Keratinocyte (primary cell): ENCODE data around the gene MAP1LC3C. TPM values are rescaled to one million over a fixed set of nuclear protein-coding genes. Genes with fewer than 3 reads are reported as not detected.

Experiments
- DNase-seq: peaks from one replicate; pipeline ENCODE4 v3.0.0-alpha.2; 2011; ENCODE audit warnings: low read depth, missing footprints, low spot score
- FAIRE-seq: peaks from 2 replicates; lab custom pipeline; 2011; peaks lifted over from hg19 to GRCh38; lab: Jason Lieb, UNC
- H2AFZ ChIP-seq: 2 replicates; pipeline ENCODE4 v1.6.0; 2012; ENCODE audit warnings: low read length, control low read depth, inconsistent platforms; ENCODE audit not compliant: control insufficient read depth
- H3K27ac ChIP-seq: 2 replicates; pipeline ENCODE4 v1.5.1; 2011; ENCODE audit warnings: low read length; ENCODE audit not compliant: control insufficient read depth, insufficient read depth
- H3K27me3 ChIP-seq: 3 replicates; pipeline ENCODE4 v1.6.0; 2011; ENCODE audit warnings: low read length; ENCODE audit not compliant: control insufficient read depth, insufficient read depth; ENCODE audit errors: extremely low read depth
- H3K36me3 ChIP-seq, 2 experiments: 2 replicates in 1 of 2; 3 replicates in 1 of 2; pipeline ENCODE4 v1.5.1; 2011; ENCODE audit warnings: low read length in 2 of 2, mild to moderate bottlenecking in 1 of 2; ENCODE audit not compliant: control insufficient read depth in 2 of 2, insufficient read depth in 2 of 2; ENCODE audit errors: extremely low read depth in 1 of 2
- H3K4me1 ChIP-seq: 3 replicates; pipeline ENCODE4 v1.5.1; 2011; ENCODE audit warnings: low read length; ENCODE audit not compliant: control insufficient read depth, insufficient read depth; ENCODE audit errors: extremely low read depth
- H3K4me2 ChIP-seq: 3 replicates; pipeline ENCODE4 v1.6.0; 2011; ENCODE audit warnings: low read depth, low read length; ENCODE audit not compliant: control insufficient read depth, insufficient read depth; ENCODE audit errors: extremely low read depth
- H3K4me3 ChIP-seq, 3 experiments: fragments of 200-600 bp in 1 of 3; sonication (generic) in 1 of 3; 2 replicates in 2 of 3; 3 replicates in 1 of 3; pipeline ENCODE4 v1.5.1; 2011 to 2016; ENCODE audit warnings: low read length in 3 of 3, mild to moderate bottlenecking in 3 of 3, control low read depth in 2 of 3, inconsistent platforms in 1 of 3, low read depth in 1 of 3, mixed read lengths in 1 of 3, mixed run types in 1 of 3, moderate library complexity in 1 of 3; ENCODE audit not compliant: control insufficient read depth in 2 of 3, insufficient read depth in 2 of 3; ENCODE audit errors: extremely low read depth in 1 of 3
- H3K79me2 ChIP-seq: 2 replicates; pipeline ENCODE4 v1.6.0; 2012; ENCODE audit warnings: low read length; ENCODE audit not compliant: control insufficient read depth, insufficient read depth
- H3K9ac ChIP-seq: 3 replicates; pipeline ENCODE4 v1.6.0; 2011; ENCODE audit warnings: low read length; ENCODE audit not compliant: control insufficient read depth, insufficient read depth; ENCODE audit errors: extremely low read depth
- H3K9me1 ChIP-seq: 3 replicates; pipeline ENCODE4 v1.6.0; 2011; ENCODE audit warnings: low read length; ENCODE audit not compliant: control insufficient read depth, insufficient read depth; ENCODE audit errors: extremely low read depth
- H3K9me3 ChIP-seq: 2 replicates; pipeline ENCODE4 v1.5.1; 2012; ENCODE audit warnings: low read depth, low read length; ENCODE audit not compliant: control insufficient read depth
- H4K20me1 ChIP-seq: 3 replicates; pipeline ENCODE4 v1.6.0; 2011; ENCODE audit warnings: low read length; ENCODE audit not compliant: control insufficient read depth, insufficient read depth; ENCODE audit errors: extremely low read depth
- EZH2 ChIP-seq: IDR thresholded peaks from one replicate; pipeline ENCODE4 v1.6.1; 2012; ENCODE audit warnings: inconsistent platforms, mild to moderate bottlenecking, low read length, moderate library complexity
- dilution Hi-C: fragments of 300-500 bp; cut with MboI; formaldehyde crosslinking; loops from one replicate; pipeline ENCODE4 v1.7.0; 2020; ENCODE audit warnings: low sequenced_read_pairs; ENCODE audit not compliant: extremely low pct_ligation_motif_present
- polyA plus RNA-seq, 5 experiments: library from polyadenylated mRNA; depleted of rRNA in 3 of 5; stranded (reverse) in 3 of 5; stranded (forward) in 1 of 5; unstranded in 1 of 5; fragments of >200 nt; gene quantifications; 1 replicate in 1 of 5; 2 replicates in 3 of 5; 3 replicates in 1 of 5; pipeline versions ENCODE4 v1.2.1 to v1.2.3, GENCODE V29; 2011 to 2012; ENCODE audit warnings: missing spikeins in 2 of 5, low read depth in 1 of 5, low replicate concordance in 1 of 5
- TF ChIP-seq, protein P1 (sequence below), 3 experiments: IDR thresholded peaks in 1 of 3; conservative IDR thresholded peaks in 1 of 3; optimal IDR thresholded peaks in 1 of 3; 2 replicates in 2 of 3; 3 replicates in 1 of 3; pipeline versions ENCODE3 to v1.5.1; 2011; ENCODE audit warnings: low read length in 3 of 3, mild to moderate bottlenecking in 3 of 3, moderate library complexity in 2 of 3, control low read depth in 1 of 3, inconsistent platforms in 1 of 3; ENCODE audit not compliant: insufficient read depth in 2 of 3; ENCODE audit errors: extremely low read depth in 1 of 3

The MAP1LC3C gene
- polyA plus RNA-seq, 1 donor (not counting 4 experiments of a cell fraction or from before 2014, with no cell fraction given): not detected

DNA sequence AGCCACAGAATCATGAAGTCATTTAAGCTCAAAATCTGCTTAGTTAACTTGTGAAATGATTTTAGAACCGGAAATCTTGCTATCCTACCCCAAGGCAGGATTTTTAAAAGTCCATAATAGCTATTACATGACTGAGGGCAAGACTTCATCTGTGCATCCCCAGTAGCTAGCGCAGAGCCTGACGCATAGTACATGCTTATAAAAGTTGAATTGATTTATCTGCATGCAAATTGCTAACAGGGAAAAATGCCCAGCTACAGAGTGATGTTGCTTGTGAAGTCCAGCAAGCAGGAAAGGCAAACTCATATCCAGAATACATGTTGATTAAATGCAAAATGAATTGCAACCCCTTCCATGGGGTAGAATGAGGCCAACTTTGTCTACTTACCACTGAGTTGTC lies 8.1 kb upstream of the MAP1LC3C start:
- no peaks in the 10 kb centered on the region for H3K27me3 ChIP-seq
- H3K9me3 ChIP-seq: no peaks in the 10 kb centered on the region
- no peak overlapping the region for H2AFZ ChIP-seq
- dilution Hi-C loops: no loop called here
- no peaks in the 10 kb centered on the region for H3K9me1 ChIP-seq
- TF ChIP-seq, protein P1, sequence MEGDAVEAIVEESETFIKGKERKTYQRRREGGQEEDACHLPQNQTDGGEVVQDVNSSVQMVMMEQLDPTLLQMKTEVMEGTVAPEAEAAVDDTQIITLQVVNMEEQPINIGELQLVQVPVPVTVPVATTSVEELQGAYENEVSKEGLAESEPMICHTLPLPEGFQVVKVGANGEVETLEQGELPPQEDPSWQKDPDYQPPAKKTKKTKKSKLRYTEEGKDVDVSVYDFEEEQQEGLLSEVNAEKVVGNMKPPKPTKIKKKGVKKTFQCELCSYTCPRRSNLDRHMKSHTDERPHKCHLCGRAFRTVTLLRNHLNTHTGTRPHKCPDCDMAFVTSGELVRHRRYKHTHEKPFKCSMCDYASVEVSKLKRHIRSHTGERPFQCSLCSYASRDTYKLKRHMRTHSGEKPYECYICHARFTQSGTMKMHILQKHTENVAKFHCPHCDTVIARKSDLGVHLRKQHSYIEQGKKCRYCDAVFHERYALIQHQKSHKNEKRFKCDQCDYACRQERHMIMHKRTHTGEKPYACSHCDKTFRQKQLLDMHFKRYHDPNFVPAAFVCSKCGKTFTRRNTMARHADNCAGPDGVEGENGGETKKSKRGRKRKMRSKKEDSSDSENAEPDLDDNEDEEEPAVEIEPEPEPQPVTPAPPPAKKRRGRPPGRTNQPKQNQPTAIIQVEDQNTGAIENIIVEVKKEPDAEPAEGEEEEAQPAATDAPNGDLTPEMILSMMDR (optimal IDR thresholded peaks at IDR 0.05 in 1 of 3, IDR thresholded peaks at IDR 0.05 in 1 of 3, conservative IDR thresholded peaks at IDR 0.05 in 1 of 3; ENCODE audit: extremely low read depth in 1 of 3, insufficient read depth in 2 of 3, low read length in 3 of 3): no peak
- TF ChIP-seq EZH2: no peak
- no peak overlapping the region for H3K4me2 ChIP-seq
- no peaks in the 10 kb centered on the region for H3K36me3 ChIP-seq
- no peaks in the 10 kb centered on the region for H4K20me1 ChIP-seq
- no peak overlapping the region for H3K27ac ChIP-seq
- H3K4me3 ChIP-seq: no peak overlapping the region
- no peak for DNase-seq
- H3K79me2 ChIP-seq: no peaks in the 10 kb centered on the region
- FAIRE-seq: no peak
- no peak overlapping the region for H3K9ac ChIP-seq
- no peaks in the 10 kb centered on the region for H3K4me1 ChIP-seq

DNA sequence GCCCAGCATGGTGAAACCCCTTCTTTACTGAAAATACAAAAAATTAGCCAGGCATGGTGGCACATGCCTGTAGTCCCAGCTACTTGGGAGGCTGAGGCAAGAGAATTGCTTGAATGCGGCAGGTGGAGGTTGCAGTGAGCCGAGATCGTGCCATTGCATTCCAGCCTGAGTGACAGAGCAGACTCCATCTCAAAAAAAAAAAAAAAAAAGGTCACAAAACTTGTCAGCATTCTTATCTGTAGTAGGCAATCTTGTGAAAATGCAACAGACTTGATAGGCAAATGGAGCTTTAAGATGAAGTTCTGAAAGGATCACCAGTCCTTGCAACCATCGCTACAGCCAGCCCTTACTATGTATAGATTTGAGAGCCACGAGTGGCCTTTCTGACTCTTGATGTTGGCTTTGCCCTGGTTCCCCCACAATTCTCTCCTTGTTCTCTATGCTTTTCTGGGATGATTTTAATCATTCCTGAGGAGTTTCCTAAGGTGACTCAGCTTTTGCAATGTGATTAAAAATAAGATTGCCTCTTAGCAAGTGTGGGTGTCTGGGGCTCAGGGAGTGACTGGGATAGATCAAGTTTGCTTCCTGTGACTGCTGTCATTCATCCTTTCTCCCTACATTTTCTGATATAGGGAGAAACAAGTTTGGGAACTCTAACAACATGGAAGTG lies 7.1 kb upstream of the MAP1LC3C start:
- H3K9me1 ChIP-seq: no peaks in the 10 kb centered on the region
- no peak overlapping the region for H3K4me2 ChIP-seq
- no peaks in the 10 kb centered on the region for H3K79me2 ChIP-seq
- H2AFZ ChIP-seq: no peak overlapping the region
- no peak overlapping the region for H3K27ac ChIP-seq
- no peaks in the 10 kb centered on the region for H4K20me1 ChIP-seq
- TF ChIP-seq, protein P1 (optimal IDR thresholded peaks at IDR 0.05 in 1 of 3, IDR thresholded peaks at IDR 0.05 in 1 of 3, conservative IDR thresholded peaks at IDR 0.05 in 1 of 3; ENCODE audit: extremely low read depth in 1 of 3, insufficient read depth in 2 of 3, low read length in 3 of 3): no peak
- no peak for TF ChIP-seq EZH2
- FAIRE-seq (no peak), DNase-seq (no peak)
- dilution Hi-C loops: no loop called here
- H3K27me3 ChIP-seq: no peaks in the 10 kb centered on the region
- H3K9me3 ChIP-seq: no peaks in the 10 kb centered on the region
- H3K4me3 ChIP-seq: no peak overlapping the region
- no peak overlapping the region for H3K9ac ChIP-seq
- no peaks in the 10 kb centered on the region for H3K4me1 ChIP-seq
- no peaks in the 10 kb centered on the region for H3K36me3 ChIP-seq
